Measurements from ENCODE around the gene JAM2. TPM values are rescaled to one million over a fixed set of nuclear protein-coding genes. Genes with fewer than 3 reads are reported as not detected.
"Not testable (repeated sequence)": the region's sequence is repeated elsewhere in the genome, so short reads cannot be mapped to it uniquely, and the experiment has no call there.

Gene JAM2
- total RNA-seq, 1 donor from 2014 or later: 78.1 TPM

DNA sequence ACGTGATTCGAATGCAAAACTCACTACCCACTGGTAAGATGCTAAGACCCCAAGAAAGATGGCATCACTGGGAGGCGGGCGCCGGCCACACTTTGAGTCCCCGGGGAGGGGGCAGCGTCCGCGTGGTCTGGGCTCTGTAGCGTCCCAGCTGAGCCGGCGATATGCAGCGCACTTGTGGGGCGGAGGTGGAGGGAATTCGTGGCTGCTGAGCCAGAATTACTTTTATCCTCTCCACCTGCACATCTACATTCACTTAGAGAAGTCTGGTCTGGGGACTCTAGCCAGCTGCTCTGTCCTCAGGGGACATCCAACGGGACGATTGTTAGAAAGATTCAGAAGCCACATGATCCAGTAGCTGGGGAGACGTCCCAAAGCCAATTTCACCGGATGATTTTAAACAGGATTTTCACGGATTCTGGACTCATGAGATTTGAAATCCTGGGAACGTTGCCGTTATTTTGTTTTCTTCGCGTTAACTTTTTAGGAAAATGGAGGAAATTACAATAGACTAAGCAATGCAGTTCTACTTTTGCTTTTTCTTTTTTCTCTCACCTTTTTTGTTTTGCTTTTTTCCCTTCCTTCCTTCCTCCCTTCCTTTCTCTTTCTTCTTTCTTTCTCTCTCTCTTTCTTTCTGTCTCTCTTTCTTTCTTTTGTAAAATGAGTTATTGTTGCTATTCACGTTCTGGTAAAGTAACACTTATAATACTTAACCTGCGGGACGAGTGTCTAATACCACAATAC is 1.3 kb downstream of the JAM2 start:
- peak; percentile 69 for ATAC-seq
- intact Hi-C loops (cut with DNase I): no loop called here
- peak; percentile 67 for DNase-seq (ENCODE audit: low spot score)

DNA sequence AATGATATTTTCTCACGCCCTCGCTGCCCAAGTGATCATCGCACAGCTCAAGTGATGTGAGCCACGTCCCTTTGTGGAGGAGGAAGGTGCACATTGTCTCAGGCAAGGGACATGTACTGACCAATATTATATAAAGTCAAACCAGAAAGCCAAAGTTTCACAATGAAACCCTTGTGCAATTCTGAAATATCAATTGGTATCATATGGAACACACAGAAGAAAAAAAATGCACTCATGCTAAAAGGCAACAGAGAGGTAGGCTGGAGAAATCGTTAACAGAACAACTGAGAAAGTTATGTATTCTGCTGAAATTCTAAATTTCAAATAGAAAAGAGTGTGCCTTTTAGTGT is 1.9 kb downstream of the JAM2 start:
- intact Hi-C loops (cut with DNase I): no loop called here
- no peak for DNase-seq (ENCODE audit: low spot score)
- ATAC-seq: no peak

- no peak for DNase-seq (ENCODE audit: low spot score)
- intact Hi-C loops (cut with DNase I): no loop called here
- ATAC-seq: no peak
These were observed 4.4 kb downstream of the JAM2 start for GRCh38 chr21:25643486-25643885.

GRCh38 chr21:25646474-25646873 is 7.4 kb downstream of the JAM2 start:
- ATAC-seq: no peak

GRCh38 chr21:25647647-25648046 is 8.6 kb downstream of the JAM2 start:
- no peak for DNase-seq (ENCODE audit: low spot score)
- intact Hi-C loops (cut with DNase I): no loop called here

More at GRCh38 chr21:25646474-25646873, 7.4 kb downstream of the JAM2 start:
- no peak for DNase-seq (ENCODE audit: low spot score)
- intact Hi-C loops (cut with DNase I): no loop called here

GRCh38 chr21:25649146-25649545 is 10.1 kb downstream of the JAM2 start:
- DNase-seq (ENCODE audit: low spot score): no peak
- ATAC-seq: no peak
- intact Hi-C loops (cut with DNase I): no loop called here

More at GRCh38 chr21:25647647-25648046, 8.6 kb downstream of the JAM2 start:
- ATAC-seq: peak; percentile 46

DNA sequence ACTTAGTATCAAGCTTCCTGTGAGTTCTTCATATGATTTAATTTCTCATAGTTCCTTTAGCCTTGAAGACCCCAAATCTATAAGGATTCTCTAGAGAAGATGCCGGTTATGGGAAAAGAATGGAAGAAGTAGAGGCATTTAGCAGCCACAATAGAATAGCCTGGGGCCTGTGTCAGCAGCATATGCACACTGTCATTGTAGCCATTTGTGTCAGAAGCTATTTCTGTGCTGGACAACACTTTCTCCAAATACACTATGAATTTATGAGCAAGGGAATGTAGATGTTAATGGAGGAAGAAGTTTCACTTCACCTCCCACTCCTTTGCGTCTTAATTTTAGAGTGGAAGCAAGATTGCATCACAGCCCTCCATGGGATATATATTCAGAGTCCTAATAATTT is 17.4 kb downstream of the JAM2 start:
- DNase-seq (ENCODE audit: low spot score) (no peak), ATAC-seq (no peak)
- intact Hi-C loops (cut with DNase I): no loop called here

GRCh38 chr21:25657140-25657539 is 18.1 kb downstream of the JAM2 start:
- DNase-seq (ENCODE audit: low spot score) (no peak), ATAC-seq (no peak)
- intact Hi-C loops (cut with DNase I): no loop called here

- ATAC-seq (no peak), DNase-seq (ENCODE audit: low spot score) (no peak)
- intact Hi-C loops (cut with DNase I): no loop called here
These were observed 19.5 kb downstream of the JAM2 start for GRCh38 chr21:25658427-25659035.

GRCh38 chr21:25660233-25660632 is 21.2 kb downstream of the JAM2 start:
- intact Hi-C loops (cut with DNase I): no loop called here
- ATAC-seq: no peak
- no peak for DNase-seq (ENCODE audit: low spot score)

DNA sequence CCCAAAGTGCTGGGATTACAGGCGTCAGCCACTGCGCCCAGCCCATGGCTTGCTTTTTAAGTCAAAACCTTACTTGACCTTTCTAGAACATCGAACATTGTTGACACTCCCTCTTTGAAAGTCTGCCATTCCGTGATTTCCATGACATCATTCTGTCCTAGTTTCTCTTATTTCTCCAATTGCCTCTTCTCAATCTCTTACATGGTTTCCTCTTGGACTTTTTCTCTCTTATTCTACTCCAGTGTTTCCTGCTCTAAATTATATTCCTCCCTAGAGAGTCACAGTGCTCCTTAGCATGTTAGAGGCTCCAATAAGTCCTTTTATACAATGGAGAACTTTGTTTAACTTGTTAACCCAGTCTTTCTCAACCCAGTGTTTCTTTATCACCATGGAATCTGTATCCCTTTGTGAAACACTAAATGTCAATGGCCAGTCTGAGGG is 25.5 kb downstream of the JAM2 start:
- peak; percentile 95 for ATAC-seq
- intact Hi-C loops (cut with DNase I): no loop called here
- no peak for DNase-seq (ENCODE audit: low spot score)

GRCh38 chr21:25670726-25671125 is 31.7 kb downstream of the JAM2 start:
- peak; percentile 90 for ATAC-seq
- intact Hi-C loops (cut with DNase I): no loop called here
- no peak for DNase-seq (ENCODE audit: low spot score)

GRCh38 chr21:25676451-25676850 is 37.4 kb downstream of the JAM2 start:
- intact Hi-C loops (cut with DNase I): no loop called here
- ATAC-seq (peak; percentile 22), DNase-seq (ENCODE audit: low spot score) (no peak)

GRCh38 chr21:25682382-25682781 is 43.3 kb downstream of the JAM2 start:
- ATAC-seq (no peak), DNase-seq (ENCODE audit: low spot score) (no peak)
- intact Hi-C loops (cut with DNase I): no loop called here

DNA sequence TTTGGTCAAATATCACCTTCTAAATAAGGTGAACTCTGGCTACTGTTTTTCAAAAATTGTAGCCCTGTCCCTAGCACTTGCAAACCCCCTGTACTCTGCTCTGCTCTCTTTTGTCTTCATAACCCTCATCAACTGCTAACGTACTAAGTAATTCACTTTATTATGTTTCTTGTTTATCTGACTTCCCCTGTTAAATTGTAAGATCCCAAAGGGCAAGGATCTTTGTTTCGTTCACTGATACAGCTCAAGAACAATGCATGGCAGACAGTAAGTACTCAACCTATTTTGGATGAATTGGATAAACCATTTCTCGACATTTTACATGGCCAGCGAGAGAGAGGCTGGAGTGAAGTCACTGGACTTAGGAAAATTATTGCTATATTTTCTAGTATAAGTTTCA is 48.7 kb downstream of the JAM2 start:
- DNase-seq (ENCODE audit: low spot score) (no peak), ATAC-seq (no peak)
- intact Hi-C loops (cut with DNase I): no loop called here

DNA sequence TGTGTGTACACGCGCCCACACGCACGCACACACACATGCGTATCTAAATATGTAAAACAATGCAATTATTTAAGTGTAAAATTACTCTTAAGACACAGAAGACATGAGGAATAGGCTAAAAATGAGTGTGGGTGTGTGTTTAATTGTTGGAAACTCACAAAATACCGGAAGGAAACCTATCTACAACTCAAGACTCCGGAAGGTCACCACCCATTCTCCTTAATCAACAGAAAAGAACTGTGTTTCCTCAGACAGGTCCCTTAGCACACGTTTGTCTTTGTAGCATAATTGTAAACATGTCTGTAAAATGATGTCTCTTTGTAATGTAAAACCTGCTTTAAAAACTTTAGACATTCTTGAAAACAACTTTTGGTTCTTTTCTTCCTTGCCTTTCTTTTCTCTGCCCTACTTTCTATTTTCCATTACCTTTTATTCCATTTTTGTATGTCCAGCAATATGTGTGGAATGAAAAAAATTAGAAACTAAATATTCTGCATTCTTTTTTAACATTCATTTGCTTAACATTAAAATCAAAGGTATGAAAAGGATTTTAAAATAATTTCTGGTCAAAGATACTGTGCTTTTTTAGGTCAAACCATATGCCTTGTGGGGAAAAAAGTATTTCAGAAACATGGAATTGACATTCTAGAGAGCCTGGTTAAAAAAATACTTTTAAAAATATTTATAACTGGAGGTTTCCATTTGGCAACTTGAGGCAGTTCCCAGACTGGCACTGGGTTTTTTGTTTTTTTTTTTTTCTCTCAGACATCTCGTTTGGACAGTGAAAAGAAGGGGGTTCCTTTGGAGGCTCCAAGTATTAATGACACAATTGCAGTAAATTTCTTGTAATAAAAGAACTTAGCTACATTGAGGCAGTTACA is 49.5 kb downstream of the JAM2 start:
- DNase-seq (ENCODE audit: low spot score) (no peak), ATAC-seq (no peak)
- intact Hi-C loops (cut with DNase I): no loop called here

DNA sequence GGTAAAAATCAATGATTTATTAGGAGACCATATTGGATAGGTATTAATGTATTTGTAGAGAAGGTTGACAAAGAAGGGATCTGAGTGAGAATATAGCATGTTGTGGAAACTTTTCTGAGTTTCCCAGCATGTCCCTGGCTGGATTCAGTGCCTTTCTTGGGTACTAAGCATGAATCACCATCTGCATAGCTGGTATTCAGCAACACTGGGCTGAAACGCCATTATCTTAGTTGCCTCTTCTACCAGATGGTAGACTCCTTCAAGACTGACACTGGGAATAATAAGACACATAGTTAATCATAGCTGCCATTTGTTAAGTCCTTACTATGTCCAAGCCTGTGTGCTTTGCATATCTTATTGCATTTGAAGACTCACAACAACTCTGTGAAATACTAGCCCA is 50.2 kb downstream of the JAM2 start:
- intact Hi-C loops (cut with DNase I): no loop called here
- no peak for DNase-seq (ENCODE audit: low spot score)
- no peak for ATAC-seq

DNA sequence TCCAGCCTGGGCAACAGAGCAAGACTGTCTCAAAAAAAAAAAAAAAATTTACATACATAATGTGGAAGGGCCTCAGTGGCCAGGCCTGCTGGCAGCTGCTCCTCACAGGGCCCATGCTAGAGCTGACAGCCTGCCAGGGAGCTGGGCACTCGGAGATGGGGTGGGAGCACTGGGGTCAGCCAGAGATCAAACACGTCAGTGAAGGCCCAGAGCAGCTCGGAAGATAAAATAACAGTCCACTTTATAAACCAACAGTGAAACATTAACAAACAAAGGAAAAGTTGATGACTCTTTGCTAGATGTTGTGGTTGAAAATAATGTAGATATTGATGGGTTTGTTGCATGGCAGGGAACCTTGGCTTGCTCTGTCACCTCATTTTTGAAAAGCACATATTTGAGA is 52.9 kb downstream of the JAM2 start:
- intact Hi-C loops (cut with DNase I): no loop called here
- ATAC-seq (no peak), DNase-seq (ENCODE audit: low spot score) (no peak)

- ATAC-seq; intact Hi-C loops (cut with DNase I); DNase-seq (ENCODE audit: low spot score): not testable (repeated sequence)
These were observed 56.4 kb downstream of the JAM2 start for GRCh38 chr21:25695461-25695860.

DNA sequence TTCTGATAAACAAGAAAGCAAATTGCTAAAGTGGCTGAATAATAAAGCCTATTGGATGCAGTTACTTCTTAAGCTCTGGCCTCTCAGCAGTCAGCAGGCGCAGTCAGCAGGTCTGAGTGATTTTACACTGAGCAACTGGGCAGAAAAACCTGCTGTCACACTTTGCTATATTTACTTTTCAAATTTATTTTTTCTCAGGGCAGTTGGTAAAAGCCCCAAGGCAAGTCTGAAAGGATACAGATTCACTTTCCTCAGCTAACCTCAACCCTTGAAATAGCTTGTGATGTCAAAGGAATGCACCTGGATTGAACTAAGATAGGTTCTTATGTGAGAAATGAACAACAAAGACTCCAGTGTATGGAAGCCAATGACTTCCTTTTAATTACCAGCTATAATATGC is 61.7 kb downstream of the JAM2 start:
- intact Hi-C loops (cut with DNase I): no loop called here
- no peak for DNase-seq (ENCODE audit: low spot score)
- no peak for ATAC-seq
